HG03196 (cell line): ENCODE data around the gene RNF17.
"Not testable (repeated sequence)": the region's sequence is repeated elsewhere in the genome, so short reads cannot be mapped to it uniquely, and the experiment has no call there.

Experiments
- ATAC-seq: cut with Tn5 transposase; IDR thresholded peaks from one replicate; pipeline ENCODE4 v1.9.1; 2021; ENCODE audit not compliant: unreplicated experiment

The RNF17 gene, protein sequence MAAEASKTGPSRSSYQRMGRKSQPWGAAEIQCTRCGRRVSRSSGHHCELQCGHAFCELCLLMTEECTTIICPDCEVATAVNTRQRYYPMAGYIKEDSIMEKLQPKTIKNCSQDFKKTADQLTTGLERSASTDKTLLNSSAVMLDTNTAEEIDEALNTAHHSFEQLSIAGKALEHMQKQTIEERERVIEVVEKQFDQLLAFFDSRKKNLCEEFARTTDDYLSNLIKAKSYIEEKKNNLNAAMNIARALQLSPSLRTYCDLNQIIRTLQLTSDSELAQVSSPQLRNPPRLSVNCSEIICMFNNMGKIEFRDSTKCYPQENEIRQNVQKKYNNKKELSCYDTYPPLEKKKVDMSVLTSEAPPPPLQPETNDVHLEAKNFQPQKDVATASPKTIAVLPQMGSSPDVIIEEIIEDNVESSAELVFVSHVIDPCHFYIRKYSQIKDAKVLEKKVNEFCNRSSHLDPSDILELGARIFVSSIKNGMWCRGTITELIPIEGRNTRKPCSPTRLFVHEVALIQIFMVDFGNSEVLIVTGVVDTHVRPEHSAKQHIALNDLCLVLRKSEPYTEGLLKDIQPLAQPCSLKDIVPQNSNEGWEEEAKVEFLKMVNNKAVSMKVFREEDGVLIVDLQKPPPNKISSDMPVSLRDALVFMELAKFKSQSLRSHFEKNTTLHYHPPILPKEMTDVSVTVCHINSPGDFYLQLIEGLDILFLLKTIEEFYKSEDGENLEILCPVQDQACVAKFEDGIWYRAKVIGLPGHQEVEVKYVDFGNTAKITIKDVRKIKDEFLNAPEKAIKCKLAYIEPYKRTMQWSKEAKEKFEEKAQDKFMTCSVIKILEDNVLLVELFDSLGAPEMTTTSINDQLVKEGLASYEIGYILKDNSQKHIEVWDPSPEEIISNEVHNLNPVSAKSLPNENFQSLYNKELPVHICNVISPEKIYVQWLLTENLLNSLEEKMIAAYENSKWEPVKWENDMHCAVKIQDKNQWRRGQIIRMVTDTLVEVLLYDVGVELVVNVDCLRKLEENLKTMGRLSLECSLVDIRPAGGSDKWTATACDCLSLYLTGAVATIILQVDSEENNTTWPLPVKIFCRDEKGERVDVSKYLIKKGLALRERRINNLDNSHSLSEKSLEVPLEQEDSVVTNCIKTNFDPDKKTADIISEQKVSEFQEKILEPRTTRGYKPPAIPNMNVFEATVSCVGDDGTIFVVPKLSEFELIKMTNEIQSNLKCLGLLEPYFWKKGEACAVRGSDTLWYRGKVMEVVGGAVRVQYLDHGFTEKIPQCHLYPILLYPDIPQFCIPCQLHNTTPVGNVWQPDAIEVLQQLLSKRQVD (N-terminal part only)

DNA sequence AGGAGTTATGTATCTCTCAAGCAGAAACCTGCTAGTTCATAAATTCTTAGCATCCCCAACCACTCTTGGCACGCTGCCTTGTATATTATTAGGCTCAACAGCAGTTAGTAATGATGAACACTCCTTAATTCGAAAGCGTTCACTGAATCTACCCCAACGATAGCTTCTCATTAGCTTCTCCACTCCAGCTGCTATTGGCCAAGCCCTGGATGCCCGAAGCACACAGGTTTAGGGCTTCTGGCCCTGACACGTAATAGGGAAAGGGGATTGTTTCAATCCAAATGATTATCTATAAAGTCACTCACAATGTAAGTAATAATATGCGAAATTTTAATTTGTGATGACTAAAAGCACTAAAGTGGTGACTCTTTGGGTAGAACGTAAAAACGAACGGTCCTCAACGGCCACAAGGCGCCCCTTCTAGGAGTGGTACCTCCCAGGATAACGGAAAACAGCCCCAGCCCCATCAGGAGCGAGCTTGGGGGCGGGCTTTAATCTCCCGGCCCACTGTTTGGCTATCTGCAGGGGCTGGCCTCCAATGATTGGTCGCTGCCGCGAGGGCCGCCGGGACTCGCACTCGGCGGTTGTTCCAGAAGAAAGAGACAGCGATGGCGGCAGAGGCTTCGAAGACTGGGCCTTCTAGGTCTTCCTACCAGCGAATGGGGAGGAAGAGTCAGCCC lies at the start of gene RNF17:
Gene RNF17, plus strand, starts transcription at position 574 of the 680 bp plus-strand sequence. Its CDS starts 35 bp downstream, at position 609.
- no peak for ATAC-seq

DNA sequence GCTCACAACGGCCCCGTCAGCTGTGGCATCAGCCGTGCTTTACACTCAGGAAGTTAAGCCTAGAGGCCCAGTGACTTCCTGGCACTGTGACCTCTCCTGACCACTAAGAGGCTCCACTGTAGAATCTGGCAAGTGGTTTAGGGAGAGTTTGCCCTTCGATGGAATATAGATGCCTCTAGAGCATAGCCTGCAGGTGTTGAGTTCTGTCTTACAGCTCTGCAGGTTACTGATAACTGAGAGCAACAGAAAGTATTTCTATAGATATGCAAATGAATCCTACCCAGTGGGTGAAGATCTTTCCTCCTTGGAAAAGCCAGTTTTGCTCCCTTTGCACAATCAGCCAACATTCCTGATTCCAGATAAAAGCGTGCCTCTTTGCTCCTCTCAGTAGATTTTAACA lies 48.0 kb upstream of the RNF17 start:
- ATAC-seq, result no peak

DNA sequence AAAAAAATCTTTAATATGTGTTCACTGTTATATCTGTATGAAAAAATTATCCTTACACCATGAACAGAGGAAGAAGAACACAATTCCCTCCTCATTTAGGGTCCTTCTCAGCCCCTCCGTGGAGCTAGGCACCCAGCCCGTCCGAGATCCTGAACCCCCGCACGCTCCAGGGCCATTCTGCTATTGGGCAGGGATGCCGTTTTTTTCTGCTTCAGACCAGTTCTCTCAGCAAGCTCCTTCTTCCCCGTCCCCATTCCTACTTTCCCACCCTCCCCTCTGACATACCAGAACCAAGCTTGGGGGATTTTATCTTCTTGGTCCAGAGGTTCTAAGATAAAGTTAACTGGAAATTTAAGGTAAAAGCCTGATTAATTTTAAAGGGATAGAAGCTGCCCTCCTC lies 47.5 kb upstream of the RNF17 start:
- no peak for ATAC-seq

DNA sequence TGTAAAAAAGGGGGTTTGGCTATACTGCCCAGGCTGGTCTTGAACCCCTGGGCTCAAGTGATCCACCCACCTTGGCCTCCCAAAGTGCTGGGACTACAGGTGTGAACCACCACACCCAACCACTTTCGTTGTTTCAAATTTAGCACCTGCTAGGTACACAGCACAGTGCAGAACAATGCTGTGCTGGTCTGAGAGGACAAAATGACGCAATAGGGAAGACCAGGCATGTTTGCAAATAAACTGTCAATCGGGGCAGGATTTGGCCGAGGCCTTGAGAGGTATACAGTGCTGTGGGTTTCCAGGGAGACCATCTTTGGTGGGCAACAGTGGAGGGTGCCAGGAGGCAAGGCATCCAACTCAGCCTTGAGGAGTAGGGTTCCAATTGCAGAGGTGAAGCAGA lies 46.8 kb upstream of the RNF17 start:
- ATAC-seq, result no peak

DNA sequence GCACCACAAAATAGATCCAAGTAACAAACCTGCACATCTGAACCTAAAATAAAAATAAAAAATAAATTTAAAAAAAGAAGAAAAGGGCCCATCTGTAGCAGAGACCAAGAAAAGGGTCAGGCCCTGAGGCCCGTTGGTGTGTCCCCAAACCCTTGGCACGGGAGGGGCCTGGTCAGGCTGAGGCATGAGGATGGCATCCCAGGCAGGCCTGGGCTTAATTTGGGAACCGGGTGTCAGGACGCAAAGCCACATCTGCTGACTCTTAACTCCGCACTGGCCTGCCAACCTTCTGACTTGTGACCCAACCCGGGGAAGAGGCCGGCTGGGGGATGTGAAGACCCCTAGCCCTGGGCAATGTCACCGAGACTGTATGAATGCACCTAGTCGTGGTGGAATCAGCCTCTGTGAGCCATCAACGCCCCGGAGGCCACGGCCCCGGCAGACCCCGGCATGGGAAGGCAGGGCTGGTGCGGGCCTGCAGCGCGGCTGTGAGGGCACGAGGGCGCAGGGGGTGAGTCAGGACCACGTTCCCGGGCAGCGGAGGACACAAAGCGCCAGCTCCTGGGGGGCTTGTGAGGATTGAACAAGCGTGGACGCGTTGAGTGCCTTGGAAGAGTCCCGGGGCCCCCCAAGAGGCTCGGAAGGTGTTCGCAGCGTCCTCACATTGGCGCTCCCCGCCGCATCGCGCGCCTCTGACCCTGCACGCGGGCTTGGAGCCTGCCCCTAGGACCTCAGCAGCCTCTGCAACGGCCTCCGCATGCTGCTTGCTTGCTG lies 45.6 kb upstream of the RNF17 start:
- ATAC-seq, result no peak

DNA sequence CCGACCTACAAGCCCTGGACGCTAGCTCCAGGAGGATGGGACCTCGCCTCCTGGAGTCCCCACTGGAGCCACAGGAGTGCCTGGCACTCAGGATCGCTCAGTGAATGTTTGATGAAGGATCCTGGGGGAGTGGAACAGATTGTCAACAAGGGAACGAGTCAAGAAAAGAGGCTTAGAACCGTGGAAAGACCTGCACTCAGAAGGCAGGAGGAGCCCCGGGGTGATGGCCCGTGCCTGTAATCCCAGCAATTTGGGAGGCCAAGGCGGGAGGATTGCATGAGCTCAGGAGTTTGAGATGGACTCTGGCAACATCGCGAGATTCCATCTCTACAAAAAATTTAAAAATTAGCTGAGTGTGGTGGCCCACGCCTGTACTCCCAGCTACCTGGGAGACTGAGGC lies 44.8 kb upstream of the RNF17 start:
- no peak for ATAC-seq

DNA sequence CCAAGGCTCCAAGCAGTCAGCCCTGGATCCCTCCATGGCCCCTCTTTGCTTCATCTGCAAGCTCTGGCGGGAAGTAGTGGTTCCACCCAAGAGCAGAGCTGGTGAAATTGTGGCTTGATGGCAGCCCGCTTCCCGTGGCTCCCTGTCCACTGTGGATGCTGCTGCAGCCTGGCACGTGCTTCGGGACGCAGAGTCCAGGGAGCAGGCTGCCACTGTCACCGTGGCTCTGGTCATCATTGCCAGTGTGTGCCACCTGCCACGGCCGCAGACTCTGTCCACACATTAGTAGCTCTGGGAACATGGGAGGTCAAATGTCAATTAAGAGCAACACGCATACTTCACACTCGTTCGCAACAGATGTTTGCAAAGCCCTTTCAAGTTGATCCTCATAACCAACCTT lies 40.8 kb upstream of the RNF17 start:
- ATAC-seq, result no peak

DNA sequence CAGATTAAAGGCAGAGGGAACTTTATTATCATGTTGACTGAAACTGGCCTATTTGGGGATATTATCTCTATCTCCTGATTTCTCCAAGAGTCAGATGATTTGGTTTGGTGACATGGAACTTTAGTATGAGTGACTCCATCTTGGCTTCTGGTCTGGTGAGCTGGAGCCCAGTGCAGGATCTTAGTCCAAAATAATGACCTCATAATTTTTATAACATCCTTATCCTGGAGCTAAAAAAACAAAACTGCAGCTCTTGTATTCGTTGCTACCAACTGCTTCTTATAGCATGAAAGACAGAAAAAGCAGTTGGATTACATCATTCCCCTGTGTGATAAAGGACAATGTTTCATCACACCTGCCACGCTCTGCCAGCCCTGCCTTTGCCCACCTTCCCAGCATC lies 39.3 kb upstream of the RNF17 start:
- no peak for ATAC-seq

DNA sequence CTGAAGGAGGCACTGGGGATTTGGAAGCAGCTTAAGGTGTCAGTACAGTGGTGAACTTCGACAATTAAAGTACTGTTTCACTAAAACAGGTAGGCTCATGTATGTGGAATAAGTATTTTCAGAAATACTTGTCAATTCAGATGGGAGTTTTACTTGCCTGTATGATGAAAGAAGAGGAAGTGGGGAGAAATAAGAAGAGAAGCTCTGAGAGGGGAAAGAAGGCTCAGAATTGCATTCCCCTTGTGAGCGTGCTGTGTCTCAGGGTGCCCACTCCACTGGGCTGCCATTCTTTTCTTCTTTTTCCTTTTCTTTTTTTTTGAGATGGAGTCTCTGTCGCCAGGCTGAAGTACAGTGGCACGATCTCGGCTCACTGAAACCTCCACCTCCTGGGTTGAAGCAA lies 38.6 kb upstream of the RNF17 start:
- no peak for ATAC-seq

DNA sequence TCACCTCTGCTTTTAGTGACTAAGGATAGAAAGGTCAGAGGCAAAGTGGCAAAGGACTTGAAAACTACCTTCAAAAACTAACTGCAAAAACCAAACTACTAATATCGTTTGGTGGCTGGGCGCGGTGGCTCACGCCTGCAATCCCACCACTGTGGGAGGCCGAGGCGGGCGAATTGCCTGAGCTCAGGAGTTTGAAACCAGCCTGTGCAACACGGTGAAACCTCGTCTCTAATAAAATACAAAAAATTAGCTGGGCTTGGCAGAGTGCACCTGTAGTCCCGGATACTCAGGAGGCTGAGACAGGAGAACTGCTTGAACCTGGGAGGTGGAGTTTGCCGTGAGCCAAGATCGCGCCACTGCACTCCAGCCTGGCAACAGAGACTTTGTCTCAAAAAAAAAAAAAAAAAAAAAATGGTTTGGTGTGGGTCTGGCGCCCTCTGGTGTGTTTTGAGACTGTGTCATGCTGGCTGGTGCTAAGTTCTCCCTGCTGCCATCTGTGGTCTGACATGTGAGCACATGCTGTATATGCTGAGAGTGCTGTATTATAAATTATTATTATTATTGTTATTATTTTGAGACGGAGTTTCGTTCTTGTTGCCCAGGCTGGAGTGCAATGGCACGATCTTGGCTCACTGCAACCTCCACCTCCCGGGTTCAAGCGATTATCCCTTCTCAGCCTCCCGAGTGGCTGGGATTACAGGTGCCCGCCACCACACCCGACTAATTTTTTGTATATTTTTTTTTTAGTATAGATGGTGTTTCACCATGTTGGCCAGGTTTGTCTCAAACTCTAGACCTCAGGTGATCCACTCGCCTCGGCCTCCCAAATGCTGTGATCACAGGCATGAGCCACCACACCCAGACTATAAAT lies 36.0 kb upstream of the RNF17 start:
- peak; percentile 78 for ATAC-seq

DNA sequence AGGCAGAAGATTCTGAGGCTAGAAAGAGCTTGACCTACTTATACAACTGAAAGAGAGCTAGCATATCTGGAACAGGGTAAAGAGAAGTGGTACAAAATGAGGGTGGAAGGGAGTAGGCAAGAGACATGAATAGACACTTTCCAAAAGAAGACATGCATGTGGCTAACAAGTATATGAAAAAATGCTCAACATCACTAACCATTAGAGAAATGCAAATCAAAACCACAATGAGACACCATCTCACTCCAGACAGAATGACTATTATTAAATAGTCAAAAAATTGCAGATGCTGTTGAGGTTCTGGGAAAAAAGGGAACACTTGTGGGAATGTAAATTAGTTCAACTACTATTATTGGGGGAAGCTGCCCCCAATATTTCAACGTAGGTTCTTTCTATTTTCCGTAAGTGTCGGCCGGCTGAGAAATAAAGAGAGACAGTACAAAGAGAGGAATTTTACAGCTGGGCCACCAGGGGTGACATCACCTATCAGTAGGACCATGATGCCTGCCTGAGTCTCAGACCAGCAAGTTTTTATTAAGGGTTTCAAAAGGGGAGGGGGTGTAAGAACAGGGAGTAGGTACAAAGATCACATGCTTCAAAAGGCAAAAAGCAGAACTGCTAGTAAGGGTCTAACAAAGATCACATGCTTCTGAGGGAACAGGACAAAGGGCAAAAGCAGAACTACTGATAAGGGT lies 32.9 kb upstream of the RNF17 start:
- ATAC-seq, result not testable (repeated sequence)

DNA sequence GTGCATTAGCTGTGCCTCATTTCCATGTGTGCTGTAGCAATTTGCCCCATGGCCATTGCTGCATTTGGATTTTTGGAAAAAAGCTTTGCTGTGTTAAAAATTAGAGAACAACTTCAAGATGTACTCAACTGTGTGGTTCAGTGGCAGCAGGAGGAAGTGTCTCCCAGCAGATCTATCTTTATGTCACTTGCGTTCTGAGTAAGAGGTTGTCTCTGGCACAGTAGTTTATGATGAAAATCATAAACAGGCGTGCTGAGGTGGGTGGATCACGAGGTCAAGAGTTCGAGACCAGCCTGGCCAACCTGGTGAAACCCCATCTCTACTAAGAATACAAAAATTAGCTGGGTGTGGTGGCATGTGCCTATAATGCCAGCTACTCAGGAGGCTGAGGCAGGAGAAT lies 29.0 kb upstream of the RNF17 start:
- ATAC-seq, result no peak

DNA sequence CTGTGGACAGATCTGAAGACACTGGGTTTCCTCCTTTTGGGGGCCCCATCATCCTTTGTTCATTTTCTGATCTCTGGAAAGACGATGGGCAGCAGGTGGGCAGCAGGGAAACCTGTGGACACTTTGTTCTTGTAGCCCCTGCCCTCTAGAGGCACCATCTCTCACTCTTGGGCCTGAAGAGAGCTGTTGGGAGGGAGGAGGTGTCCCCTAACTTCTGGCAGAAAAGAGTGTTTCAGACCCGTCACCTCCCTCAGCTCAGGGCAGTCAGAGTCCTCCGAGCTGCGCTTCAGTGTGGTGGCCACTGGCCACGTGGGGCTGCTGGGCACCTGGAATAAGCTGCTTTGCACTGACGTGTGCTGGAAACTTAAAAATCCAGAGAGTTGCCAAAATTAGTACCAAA lies 26.9 kb upstream of the RNF17 start:
- no peak for ATAC-seq

DNA sequence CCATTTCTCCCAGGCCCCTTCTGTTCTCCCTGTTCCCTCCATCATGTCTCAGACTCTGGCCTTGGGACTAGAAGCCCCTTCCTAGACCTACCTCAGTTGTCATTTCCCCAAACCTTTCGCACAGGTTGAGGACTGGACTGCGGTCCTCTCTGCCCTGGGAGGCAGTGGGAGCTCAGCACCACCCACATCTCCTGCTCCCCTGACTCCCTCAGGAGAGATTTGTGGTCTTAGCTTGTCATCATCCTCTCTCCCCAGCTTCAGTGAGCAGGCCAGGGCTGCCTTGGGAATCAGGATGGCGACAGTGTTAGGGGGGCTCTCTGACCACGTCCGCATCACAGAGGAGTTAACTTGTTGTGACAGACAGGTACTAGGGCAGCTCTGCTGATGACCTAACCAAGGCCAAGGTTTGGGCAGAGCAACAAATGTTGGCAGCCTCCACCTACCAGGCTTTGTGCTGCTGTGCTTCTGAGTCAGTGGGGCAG lies 25.6 kb upstream of the RNF17 start:
- no peak for ATAC-seq

DNA sequence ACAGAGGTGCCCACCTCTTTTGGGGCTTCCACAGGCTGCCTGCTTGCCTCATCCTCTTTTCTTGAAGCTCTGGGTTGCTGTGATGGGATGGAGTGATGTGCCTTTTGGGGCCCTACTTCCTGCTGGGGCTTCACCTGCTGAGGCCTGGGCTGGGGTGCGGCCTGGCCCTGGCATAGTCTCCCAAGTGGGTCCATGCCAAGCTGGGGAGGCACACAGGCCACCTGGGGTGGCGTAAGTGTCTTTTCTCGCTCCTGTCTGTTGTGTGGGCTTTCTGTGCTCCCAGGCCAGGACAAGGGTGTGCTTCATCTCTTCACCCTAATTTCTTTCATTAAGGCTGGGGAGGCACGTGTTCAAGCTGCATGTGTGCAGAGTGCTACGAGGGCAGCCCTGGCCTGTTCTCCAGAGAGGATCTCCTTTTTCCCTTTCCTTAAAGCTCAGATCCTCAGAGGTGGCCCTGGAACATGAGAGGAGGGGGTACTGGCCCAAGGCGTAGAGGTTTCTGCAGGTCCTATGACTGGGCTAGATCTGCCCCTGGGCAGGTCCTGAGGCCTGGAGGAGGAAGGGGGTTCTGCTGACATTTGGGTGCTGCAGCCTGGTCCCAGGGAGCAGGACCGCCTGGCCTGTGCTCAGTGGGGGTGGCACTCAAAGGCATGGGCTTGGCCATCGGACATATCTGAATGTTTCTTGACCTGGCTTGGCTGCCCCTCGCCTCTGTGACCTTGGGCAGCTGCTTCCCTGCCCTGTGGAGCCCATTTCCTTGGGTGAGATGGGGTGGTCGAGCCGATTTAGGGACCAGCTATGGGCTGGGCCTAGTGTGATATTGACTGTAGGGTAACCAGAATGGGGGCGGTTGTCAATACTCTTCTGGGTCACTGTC lies 23.7 kb upstream of the RNF17 start:
- ATAC-seq, result no peak

DNA sequence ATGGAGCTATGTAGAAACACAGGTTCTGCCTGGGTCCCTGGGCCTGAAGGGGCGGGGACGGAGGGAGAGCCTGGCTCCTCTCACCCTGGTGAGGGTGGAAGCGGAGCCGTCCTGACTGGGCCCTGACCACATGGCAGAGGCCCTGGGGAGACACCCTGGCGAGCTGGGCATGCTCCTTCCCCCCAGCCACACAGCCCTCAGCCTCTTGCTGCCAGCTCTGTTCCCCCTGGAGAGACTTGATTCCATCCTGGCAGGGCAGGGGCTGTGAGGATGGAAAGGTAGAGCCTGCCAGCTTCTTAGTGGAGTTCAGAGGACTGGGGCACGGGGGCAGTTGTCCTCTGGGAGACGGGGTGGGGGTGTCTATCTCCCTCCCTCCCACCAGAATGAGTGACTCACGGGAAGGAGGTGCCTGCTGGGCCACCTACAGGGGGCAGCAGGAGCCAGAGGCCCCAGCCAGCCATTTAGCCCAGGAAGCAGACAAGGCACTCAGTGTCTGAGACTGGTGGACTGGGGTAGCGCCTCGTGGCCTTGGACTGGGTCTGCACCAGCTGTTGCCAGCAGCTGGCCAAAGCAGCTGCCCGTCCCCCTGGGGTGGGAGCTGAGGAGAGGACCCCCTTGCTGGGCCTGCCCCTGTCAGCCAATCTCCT lies 22.8 kb upstream of the RNF17 start:
- no peak for ATAC-seq

DNA sequence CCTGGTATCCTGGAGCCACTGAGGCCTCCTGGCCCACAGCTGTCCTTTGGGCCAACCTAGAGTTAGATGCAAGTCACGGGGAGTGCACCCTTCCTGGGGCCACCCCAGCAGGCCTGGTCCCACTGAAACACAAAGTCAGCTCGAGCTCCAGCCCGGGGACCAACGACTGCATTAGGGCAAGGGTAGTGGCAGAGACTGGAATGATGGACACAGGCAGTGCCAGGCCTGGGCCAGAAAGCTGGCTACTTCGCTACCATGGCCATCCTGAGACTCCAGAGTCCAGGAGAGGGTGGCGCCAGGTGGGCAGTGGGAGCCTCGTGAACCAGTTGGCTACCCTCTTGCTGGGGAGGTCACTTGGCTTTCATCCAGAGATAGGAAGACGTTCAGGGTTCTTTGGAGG lies 22.2 kb upstream of the RNF17 start:
- no peak for ATAC-seq
